ENCODE measurements around the gene HSPA1A.
A peak's percentile ranks its signal among the peaks of the same experiment; 100 is the strongest.
"Not testable (repeated sequence)": the region's sequence is repeated elsewhere in the genome, so short reads cannot be mapped to it uniquely, and the experiment has no call there.

HSPA1A gene

GRCh38 chr6:31834367-31835250 is 19.3 kb downstream of the HSPA1A start:
- peak overlapping the region; percentile 80 for H3K4me3 ChIP-seq (ENCODE audit: low read depth, low read length)
- DNase-seq (ENCODE audit: low read depth) = peak; percentile 63
- TF ChIP-seq CTCF (IDR thresholded peaks at IDR 0.05; ENCODE audit: control insufficient read depth, extremely low read depth, insufficient read depth) = no peak

- H3K4me3 ChIP-seq (ENCODE audit: low read depth, low read length) = peak overlapping the region; percentile 80
- no peak for TF ChIP-seq CTCF (IDR thresholded peaks at IDR 0.05; ENCODE audit: control insufficient read depth, extremely low read depth, insufficient read depth)
- no peak for DNase-seq (ENCODE audit: low read depth)
These were observed 20.7 kb downstream of the HSPA1A start for GRCh38 chr6:31836047-31836473.

- DNase-seq (ENCODE audit: low read depth) = no peak
- TF ChIP-seq CTCF (IDR thresholded peaks at IDR 0.05; ENCODE audit: control insufficient read depth, extremely low read depth, insufficient read depth) = peak; percentile 19; the same call in 1 of the 2 replicates
- H3K4me3 ChIP-seq (ENCODE audit: low read depth, low read length) = peak overlapping the region; percentile 80
These were observed 21.4 kb downstream of the HSPA1A start for GRCh38 chr6:31836474-31837368.

- H3K4me3 ChIP-seq (ENCODE audit: low read depth, low read length) = peak overlapping the region; percentile 80
- no peak for TF ChIP-seq CTCF (IDR thresholded peaks at IDR 0.05; ENCODE audit: control insufficient read depth, extremely low read depth, insufficient read depth)
- no peak for DNase-seq (ENCODE audit: low read depth)
These were observed 22.2 kb downstream of the HSPA1A start for GRCh38 chr6:31837369-31838113.

GRCh38 chr6:31838114-31838553 is 22.8 kb downstream of the HSPA1A start:
- H3K4me3 ChIP-seq (ENCODE audit: low read depth, low read length); DNase-seq (ENCODE audit: low read depth): not testable (repeated sequence)

- H3K4me3 ChIP-seq (ENCODE audit: low read depth, low read length) = no peak overlapping the region
- TF ChIP-seq CTCF (IDR thresholded peaks at IDR 0.05; ENCODE audit: control insufficient read depth, extremely low read depth, insufficient read depth) = no peak
- DNase-seq (ENCODE audit: low read depth) = no peak
These were observed 23.6 kb downstream of the HSPA1A start for GRCh38 chr6:31838968-31839367.

GRCh38 chr6:31839779-31840126 is 24.4 kb downstream of the HSPA1A start:
- DNase-seq (ENCODE audit: low read depth); H3K4me3 ChIP-seq (ENCODE audit: low read depth, low read length): not testable (repeated sequence)
